ENCODE measurements around the gene DYRK3.
"Not testable (repeated sequence)": the region's sequence is repeated elsewhere in the genome, so short reads cannot be mapped to it uniquely, and the experiment has no call there.

Gene DYRK3

GRCh38 chr1:206635080-206635977 is at the start of gene DYRK3:
Gene DYRK3 (plus strand): TSS chr1:206635536. CDS start chr1:206635704, 168 bp downstream.
- peak; percentile 67 to 85 (median 77) for DNase-seq (ENCODE audit: low read depth in 3 of 3, low spot score in 1 of 3)

GRCh38 chr1:206586501-206587445 is 48.6 kb upstream of the DYRK3 start:
- DNase-seq (ENCODE audit: low read depth in 3 of 3, low spot score in 1 of 3) = no peak

GRCh38 chr1:206587904-206588303 is 47.4 kb upstream of the DYRK3 start:
- no peak for DNase-seq (ENCODE audit: low read depth in 3 of 3, low spot score in 1 of 3)

- no peak for DNase-seq (ENCODE audit: low read depth in 3 of 3, low spot score in 1 of 3)
Observed at GRCh38 chr1:206588492-206588891, 46.8 kb upstream of the DYRK3 start.

- DNase-seq (ENCODE audit: low read depth in 3 of 3, low spot score in 1 of 3) = no peak
Observed at GRCh38 chr1:206589206-206589605, 46.1 kb upstream of the DYRK3 start.

GRCh38 chr1:206590025-206590758 is 45.1 kb upstream of the DYRK3 start:
- DNase-seq (ENCODE audit: low read depth in 3 of 3, low spot score in 1 of 3) = peak in 1 of 3 donors; percentile 43

- DNase-seq (ENCODE audit: low read depth in 3 of 3, low spot score in 1 of 3) = no peak
Observed at GRCh38 chr1:206591226-206591625, 44.1 kb upstream of the DYRK3 start.

- DNase-seq (ENCODE audit: low read depth in 3 of 3, low spot score in 1 of 3) = no peak
Observed at GRCh38 chr1:206591696-206592095, 43.6 kb upstream of the DYRK3 start.

GRCh38 chr1:206593351-206593925 is 41.9 kb upstream of the DYRK3 start:
- no peak for DNase-seq (ENCODE audit: low read depth in 3 of 3, low spot score in 1 of 3)

GRCh38 chr1:206595581-206596318 is 39.6 kb upstream of the DYRK3 start:
- no peak for DNase-seq (ENCODE audit: low read depth in 3 of 3, low spot score in 1 of 3)

- DNase-seq (ENCODE audit: low read depth in 3 of 3, low spot score in 1 of 3) = no peak
Observed at GRCh38 chr1:206596319-206596666, 39.0 kb upstream of the DYRK3 start.

- no peak for DNase-seq (ENCODE audit: low read depth in 3 of 3, low spot score in 1 of 3)
Observed at GRCh38 chr1:206600527-206600926, 34.8 kb upstream of the DYRK3 start.

- no peak for DNase-seq (ENCODE audit: low read depth in 3 of 3, low spot score in 1 of 3)
Observed at GRCh38 chr1:206604861-206605260, 30.5 kb upstream of the DYRK3 start.

GRCh38 chr1:206606867-206607266 is 28.5 kb upstream of the DYRK3 start:
- no peak for DNase-seq (ENCODE audit: low read depth in 3 of 3, low spot score in 1 of 3)

GRCh38 chr1:206608108-206608698 is 27.1 kb upstream of the DYRK3 start:
- DNase-seq (ENCODE audit: low read depth in 3 of 3, low spot score in 1 of 3) = peak in 2 of 3 donors; percentile 24 to 46

- DNase-seq (ENCODE audit: low read depth in 3 of 3, low spot score in 1 of 3) = no peak
Observed at GRCh38 chr1:206609229-206609991, 25.9 kb upstream of the DYRK3 start.

- DNase-seq (ENCODE audit: low read depth in 3 of 3, low spot score in 1 of 3) = peak; percentile 87 to 97 (median 92)
Observed at GRCh38 chr1:206612129-206612876, 23.0 kb upstream of the DYRK3 start, which contains the start of gene EIF2D. Gene EIF2D (minus strand): TSS chr1:206612465. CDS start chr1:206612342, 123 bp downstream.

GRCh38 chr1:206626396-206626795 is 8.9 kb upstream of the DYRK3 start:
- not testable (repeated sequence) for DNase-seq (ENCODE audit: low read depth in 3 of 3, low spot score in 1 of 3)

All from stimulated activated CD4-positive, alpha-beta T cell treated with anti-CD3 and anti-CD28 coated beads, TNF-alpha, amount 100 ng/mL, for 1 hour (primary cell).